Astrocyte of the spinal cord (primary cell): ENCODE measurements around the gene CASK.

ENCODE experiments used
- DNase-seq: peaks from one replicate; pipeline ENCODE4 v3.0.0; 2011; ENCODE audit warnings: low read depth, low spot score
- H3K4me3 ChIP-seq: 2 replicates; pipeline ENCODE4 v1.5.1; 2011; ENCODE audit warnings: low read depth, mild to moderate bottlenecking, low read length, moderate library complexity
- in situ Hi-C: cut with HindIII; loops from 2 replicates; pipeline ENCODE4 v1.10.0; 2017; ENCODE audit warnings: low sequenced_read_pairs
- TF ChIP-seq, protein P1 (sequence below): IDR thresholded peaks from 2 replicates; pipeline ENCODE4 v1.5.1; 2012; ENCODE audit warnings: low read depth, mild to moderate bottlenecking, low read length, inconsistent platforms

CASK gene

DNA sequence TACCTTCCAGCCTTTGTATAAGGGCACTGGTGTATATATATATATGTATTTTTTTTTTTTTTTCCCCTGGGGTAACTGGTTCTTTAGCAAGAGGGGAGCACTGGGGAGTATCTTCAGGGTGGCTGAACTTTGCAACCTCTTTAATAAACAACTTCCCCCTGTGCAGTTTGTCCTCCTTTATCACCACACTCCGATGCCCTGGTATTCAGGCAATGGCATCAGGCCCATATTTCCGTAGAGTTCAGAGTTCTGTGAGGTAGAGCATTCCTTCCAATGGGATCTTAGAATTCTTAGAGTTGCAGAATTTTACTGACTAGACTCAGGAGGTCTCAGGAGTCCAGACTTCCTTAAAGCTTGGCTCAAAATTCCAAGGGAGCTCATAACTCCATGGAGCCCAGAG is 451.6 kb downstream of the CASK start:
- TF ChIP-seq, protein P1, sequence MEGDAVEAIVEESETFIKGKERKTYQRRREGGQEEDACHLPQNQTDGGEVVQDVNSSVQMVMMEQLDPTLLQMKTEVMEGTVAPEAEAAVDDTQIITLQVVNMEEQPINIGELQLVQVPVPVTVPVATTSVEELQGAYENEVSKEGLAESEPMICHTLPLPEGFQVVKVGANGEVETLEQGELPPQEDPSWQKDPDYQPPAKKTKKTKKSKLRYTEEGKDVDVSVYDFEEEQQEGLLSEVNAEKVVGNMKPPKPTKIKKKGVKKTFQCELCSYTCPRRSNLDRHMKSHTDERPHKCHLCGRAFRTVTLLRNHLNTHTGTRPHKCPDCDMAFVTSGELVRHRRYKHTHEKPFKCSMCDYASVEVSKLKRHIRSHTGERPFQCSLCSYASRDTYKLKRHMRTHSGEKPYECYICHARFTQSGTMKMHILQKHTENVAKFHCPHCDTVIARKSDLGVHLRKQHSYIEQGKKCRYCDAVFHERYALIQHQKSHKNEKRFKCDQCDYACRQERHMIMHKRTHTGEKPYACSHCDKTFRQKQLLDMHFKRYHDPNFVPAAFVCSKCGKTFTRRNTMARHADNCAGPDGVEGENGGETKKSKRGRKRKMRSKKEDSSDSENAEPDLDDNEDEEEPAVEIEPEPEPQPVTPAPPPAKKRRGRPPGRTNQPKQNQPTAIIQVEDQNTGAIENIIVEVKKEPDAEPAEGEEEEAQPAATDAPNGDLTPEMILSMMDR, result no peak
- DNase-seq, result no peak
- in situ Hi-C loops, result no loop called here
- H3K4me3 ChIP-seq, result no peak overlapping the region

DNA sequence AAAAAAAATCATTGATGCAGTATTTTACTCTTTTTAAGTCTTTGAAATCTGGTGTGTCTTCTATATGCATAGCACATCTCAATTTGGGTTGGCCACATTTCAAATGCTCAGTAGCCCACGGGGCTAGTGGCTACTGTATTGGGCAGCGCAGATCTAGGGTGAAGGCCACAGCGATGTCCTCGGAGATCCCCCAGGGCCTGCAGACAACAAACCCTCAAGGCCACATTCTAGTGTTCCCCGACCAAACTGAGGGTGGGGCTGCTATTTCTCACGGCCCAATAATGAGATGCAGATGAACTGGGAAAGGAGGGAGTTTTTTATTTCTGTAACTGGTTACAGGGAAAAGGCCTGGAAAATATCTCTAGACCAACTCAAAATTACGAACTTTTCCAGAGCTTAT is 452.6 kb downstream of the CASK start:
- H3K4me3 ChIP-seq, result no peak overlapping the region
- TF ChIP-seq, protein P1, result no peak
- DNase-seq, result no peak
- in situ Hi-C loops, result no loop called here

DNA sequence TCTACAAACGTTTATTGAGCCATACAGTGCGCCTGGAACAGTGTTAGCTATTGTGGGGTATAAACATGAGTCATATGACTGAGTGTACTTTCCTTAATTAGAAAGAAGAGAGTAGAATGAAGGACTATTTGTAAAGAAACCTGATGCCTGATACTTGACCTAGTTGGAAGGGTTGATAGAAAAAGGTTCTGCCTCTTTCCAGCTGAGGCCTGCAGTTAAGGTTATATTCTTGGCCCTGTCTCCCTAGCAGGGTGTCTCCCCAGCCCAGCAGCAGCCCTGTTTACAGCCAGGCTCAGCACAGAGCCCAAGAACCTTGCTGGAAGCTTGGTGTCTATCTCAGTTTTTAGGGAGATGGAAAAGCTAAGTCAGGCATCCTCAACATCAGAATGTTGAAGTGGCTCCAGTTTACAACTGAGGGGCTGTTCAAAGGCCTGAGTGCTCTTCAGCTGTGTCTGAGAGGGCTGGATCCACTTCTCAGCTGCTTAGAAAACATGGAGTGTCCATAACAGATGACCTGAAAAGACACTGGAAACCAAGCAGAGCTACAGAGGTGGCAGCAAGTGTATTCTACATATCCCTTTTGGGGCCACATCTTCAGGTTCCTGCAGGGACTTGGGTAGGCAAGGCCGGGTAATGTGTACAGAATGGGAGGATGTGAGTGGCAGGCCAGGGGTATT is 454.6 kb downstream of the CASK start:
- H3K4me3 ChIP-seq, result no peak overlapping the region
- peak; percentile 44 for DNase-seq
- TF ChIP-seq, protein P1, result no peak
- in situ Hi-C loops, result no loop called here
